Umbilical cord (tissue), 2 donors: Measurements from ENCODE around the gene GRID1. TPM values are rescaled to one million over a fixed set of nuclear protein-coding genes. Genes with fewer than 3 reads are reported as not detected.
"Not testable (repeated sequence)": the region's sequence is repeated elsewhere in the genome, so short reads cannot be mapped to it uniquely, and the experiment has no call there.

ENCODE experiments used
- DNase-seq: peaks from one replicate; pipeline ENCODE4 v3.0.0-alpha.2; 2015; ENCODE audit warnings: low spot score
- total RNA-seq: library from RNA; depleted of rRNA; stranded (reverse); fragments of >200 nt; gene quantifications from one replicate; pipeline ENCODE4 v1.2.3, GENCODE V29; 2014; ENCODE audit warnings: low replicate concordance; ENCODE audit not compliant: insufficient read depth

Gene GRID1
- total RNA-seq, 1 donor from 2014 or later: 7.2 TPM

DNA sequence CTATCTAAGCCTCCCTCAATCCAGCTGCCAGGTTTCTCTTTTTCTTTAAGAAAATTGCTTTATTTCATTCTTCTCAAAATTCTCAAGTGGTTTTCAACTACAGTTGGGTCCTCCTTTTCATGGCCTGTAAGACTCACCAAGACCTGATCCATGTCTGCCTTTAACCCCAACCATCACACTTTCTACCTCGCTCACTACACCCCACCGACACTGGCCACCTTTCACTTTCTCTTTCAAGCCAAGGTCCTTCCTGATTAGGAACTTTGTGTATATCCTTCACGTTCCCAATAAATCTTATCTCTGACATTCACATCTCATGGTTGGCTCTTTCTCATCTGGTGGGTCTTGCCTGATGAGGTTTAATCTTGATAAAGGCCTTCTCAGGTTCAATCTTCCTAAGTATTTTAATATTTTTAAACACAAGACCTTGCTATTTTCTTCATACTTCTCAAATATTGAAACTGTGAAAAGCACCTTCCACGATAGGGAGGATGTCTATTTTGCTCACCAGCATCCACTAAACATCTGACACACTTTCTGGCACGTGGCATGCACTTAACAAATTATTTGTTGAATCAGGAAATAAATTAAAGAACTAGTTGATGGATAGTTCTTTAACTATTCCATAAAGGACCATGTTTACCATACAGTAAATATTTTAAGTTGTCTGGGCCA is 624.8 kb downstream of the GRID1 start:
- DNase-seq: no peak

DNA sequence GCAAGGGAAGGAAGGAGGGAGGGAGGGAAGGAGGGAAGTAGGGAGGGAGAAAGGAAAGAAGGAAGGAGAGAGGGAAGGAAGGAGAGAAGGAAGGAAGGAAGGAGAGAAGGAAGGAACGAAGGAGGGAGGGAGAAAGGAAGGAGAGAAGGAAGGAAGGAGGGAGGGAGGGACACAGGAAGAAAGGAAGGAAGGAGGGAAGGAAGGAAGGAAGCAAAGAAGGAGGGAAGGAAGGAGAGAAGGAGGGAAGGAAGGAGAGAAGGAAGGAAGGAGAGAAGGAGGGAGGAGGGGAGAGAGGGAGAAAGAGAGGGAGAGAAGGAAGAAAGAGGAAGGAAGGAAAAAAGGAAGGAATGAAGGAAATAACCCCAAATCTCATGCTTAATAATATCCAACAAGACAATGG is 630.6 kb downstream of the GRID1 start:
- no peak for DNase-seq

DNA sequence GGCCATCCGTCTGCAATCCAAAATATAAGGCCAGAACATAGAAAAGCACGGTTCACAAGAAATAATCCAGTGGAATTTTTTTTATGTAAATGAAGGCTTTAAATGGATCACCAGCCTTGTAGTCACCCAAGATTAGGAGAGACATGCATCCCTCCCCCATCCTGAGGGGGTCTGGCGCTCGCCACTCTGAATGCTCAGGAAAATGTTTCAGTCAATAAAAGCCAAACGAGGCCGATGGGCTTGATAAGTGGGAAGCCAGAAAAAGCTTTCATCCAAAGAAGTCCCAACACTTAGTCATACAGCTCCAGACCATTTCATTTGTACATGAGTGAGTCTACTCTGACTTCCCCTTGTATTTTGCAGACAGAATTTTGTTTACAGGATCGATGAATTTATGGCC is 631.8 kb downstream of the GRID1 start:
- DNase-seq: no peak

DNA sequence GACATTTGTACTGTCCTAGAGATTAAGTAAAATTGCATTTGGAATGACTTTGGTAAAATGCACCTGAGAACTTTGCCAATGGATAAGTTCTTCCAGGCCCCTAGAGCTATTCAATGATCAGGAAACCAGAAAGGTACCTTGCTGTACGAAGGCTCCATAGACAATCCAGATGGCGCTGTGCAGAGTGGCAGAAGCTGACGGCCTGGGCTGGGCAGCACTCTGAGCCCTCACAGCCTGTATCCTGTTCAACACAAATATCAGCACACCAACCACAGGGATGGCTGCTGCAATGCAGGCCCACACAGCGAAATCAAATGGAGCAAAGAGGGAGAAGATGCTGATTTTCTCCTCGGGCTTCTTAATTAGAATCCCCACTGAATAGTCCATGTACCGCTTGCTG is 642.4 kb downstream of the GRID1 start:
- no peak for DNase-seq

DNA sequence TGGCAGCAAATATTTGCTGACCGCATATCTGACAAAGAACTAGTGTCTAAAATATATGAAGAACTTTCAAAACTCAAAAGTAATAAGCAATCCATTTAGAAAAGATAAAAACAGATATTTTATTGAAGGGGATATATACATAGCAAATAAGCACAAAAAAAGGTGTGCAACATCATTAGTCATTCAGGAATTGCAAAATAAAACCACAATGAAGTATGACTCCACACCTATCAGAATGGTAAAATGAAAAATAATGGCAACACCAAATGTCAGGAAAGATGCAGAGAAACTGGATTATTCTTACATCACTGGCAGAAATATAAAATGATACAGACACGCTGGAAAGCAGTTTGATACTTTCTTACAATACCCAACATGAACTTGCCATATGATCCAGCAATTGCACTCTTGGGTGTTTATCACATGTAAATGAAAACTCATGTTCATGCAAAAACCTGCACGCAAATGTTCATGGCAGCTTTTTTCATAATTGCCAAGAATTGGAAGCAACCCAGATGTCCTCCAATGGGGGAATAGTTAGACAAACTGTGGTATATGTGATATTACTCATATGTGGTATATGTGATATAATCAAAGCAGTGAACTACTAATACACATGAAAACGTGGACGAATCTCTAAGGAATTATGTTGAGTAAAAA is 645.5 kb downstream of the GRID1 start:
- DNase-seq: no peak

DNA sequence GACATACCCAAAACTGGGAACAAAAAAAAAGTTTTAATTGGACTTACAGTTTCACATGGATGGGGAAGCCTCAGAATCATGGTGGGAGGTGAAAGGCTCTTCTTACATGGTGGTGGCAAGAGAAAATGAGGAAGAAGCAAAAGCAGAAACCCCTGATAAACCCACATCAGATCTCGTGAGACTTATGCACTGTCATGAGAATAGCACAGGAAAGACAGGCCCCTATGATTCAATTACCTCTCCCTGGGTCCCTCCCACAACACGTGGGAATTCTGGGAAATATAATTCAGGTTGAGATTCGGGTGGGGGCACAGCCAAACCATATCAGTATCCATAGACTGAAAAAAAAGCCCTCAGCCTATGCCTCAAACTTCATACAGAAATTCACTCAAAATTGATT is 647.2 kb downstream of the GRID1 start:
- no peak for DNase-seq

DNA sequence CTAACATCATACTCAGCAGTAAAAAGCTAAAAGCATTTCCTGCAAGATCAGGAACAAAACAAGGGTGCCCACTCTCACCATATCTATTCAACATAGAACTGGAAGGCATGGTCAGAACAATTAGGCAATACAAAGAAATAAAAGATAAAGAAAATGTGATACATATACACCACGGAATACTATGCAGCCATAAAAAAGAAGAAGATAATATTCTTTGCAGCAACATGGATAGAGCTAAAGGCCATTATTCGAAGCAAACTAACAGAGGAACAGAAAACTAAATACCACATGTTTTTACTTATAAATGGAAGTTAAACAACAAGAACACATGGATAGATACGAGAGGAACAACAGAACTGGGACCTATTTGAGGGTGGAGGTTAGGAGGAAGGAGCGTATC is 652.7 kb downstream of the GRID1 start:
- no peak for DNase-seq

DNA sequence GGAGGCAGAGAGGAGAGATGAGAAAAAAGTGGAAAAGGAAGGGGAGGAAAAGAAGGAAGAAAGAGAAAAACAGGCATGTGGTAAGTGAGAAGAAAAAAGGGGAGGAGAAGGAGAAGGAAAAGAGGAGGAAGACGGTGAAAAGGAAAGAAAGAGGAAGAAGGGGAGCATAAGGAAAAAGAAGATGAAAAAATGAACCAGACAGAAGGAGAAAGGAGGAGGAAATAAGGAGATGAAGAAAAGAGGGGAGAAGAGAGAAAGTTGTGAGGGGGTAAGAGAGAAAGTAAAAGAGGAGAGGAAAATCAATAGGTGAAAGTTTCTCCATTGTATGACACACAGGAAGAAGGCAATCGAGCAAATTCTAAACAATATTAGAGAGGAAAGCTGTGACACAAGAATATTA is 663.8 kb downstream of the GRID1 start:
- DNase-seq: no peak

DNA sequence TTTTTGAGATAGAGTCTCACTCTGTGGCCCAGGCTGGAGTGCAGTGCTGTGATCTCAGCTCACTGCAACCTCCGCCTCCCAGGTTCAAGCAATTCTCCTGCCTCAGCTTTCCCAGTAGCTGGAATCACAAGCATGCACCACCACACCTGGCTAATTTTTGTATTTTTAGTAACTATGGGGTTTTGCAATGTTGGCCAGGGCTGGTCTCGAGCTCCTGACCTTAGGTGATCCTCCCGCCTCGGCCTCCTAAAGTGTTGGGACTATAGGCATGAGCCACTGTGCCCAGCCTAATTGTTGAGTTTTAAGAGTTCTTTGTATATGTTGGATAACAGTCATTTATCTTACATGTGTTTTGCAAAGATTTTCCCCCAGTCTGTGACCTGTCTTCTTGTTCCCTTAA is 667.5 kb downstream of the GRID1 start:
- DNase-seq: not testable (repeated sequence)

DNA sequence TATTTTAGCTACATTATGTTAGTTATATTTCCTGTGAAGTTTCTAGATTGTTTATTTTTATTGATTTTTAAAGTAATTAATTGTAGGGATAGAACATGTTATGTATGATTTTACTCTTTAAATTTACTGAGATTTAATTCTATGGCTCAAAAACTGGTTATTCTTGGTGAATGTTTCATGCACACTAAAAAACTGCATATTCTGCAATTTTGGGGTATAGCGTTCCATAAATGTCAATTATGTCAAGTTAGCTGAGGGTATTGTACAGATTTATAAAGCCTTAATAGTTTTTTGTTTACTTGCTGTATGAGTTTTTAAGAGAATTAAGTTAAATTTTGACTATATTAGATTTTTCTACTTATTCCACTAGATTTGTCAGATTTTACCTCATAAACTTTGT is 669.7 kb downstream of the GRID1 start:
- DNase-seq: no peak

DNA sequence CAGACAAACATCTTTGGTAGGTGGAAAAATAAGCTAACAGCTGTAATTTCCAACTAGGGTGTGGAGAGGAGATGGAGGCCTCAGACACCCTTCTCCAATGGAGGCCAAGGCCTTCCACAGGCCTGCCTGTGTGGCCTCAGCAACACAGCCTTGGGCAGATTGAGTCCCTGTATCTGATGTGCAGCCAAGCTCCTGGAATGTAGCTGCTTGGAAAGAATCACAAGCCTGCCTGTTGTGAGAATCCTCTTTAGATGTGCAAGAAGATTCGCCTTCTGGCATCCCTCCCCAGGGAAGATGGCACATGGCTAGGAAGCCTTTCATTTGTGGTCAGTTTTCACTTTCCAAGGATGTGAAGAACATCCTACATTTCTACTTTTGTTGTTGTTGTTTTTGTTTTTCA is 684.0 kb downstream of the GRID1 start:
- DNase-seq: no peak

DNA sequence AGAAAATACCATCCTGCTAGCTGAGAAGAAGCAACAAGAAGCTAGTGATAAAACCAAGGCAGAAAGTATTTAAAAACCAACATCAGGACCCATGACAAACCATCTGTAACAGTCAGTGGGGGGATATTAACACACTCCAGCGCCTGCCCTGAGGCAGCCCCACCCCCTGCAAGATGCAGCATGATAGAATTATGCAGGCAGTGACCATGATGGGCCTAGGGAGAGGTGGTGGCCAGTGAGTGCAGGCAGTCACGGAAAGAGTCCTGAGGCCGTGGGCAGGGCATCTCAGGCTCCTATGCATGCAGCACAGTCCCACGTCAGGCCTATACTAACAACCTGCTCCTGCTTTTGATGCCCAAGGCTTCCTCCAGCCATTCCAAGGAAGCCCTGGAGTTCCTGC is 686.9 kb downstream of the GRID1 start:
- no peak for DNase-seq

DNA sequence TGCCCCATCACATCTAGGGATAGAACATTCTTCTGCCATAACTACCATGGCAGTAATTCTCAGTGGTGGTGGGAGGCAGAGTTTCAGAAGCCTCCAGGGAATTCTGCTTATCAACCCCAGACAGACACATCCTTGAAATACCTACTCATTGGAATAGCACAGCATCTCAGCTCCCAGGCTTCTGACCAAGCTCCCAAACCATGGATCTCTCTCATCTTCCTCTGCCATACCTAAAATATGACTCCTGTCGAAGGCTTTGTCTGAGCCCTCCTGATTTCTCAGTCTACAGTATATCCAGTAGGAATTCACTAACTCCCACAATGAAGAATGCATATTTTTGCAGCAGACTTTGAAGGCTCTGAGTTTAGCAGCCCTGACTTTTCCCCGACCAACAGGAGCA is 687.5 kb downstream of the GRID1 start:
- DNase-seq: no peak

DNA sequence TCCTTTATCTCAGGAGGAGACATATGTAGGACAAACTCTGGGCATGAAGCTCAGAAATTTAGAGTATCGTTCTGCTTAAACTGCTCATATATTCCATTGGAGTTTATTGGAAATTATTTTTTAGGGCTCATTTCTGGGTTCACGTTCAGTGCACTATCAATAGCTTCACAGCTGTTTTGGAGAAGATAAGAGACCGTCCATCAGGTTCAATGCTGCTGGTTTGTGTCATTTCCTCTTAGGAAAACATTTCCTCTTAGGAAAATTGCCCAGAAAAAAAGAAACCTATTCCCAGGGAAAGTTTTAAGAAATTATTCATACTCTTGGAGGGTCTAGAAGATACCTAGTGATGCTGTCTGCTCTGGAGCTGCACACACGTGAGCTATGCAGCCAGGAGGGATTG is 691.7 kb downstream of the GRID1 start:
- no peak for DNase-seq

DNA sequence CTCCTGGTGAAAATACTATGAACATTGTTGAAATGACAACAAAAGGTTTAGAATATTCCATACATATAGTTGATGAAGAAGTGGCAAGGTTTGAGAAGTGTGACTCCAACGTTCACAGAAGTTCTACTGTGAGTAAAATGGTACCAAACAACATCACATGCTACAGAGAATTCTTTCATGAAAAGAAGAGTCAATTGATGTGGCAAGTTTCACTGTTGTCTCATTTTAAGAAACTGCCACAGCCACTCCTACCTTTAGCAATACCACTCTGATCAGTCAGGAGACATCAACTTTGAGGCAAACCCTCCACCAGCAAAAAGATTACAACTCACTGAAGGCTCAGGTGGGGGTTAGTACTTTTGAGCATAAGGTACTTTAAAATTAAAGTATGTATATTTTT is 693.3 kb downstream of the GRID1 start:
- no peak for DNase-seq

DNA sequence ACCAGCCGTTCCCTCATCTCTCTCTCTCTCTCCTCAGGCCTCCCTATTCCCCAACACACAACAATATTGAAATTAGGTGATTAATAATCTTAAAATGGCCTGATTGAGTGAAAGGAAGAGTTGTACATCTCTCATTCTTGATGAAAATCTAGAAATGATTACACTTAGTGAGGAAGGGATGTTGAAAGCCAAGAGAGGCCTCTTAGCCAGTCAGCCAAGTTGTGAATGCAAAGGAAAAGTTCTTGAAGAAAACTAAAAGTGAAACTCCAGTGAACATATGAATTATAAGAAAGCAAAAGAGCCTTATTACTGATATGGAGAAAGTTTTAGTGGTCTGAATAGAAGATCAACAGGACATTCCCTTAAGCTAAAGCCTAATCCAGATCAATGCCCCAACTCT is 695.1 kb downstream of the GRID1 start:
- no peak for DNase-seq

DNA sequence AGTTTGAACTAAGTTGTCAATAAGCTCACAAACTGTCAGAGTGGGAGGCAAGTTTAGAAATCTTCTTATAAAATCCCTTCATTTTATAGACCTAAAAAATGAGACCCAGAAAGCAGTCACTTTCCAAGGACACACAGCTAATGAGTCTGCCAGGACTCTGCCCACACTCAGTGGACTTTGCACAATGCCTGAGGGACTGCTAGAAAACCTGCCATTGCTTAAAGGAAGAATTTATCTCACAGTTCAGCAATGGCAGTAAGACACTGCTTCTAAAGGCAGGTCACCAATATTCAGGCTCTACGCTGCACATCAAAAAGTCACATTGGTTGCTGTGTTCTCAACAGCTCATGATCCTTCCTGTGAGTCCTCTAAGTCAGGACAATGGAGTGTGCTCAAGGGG is 698.1 kb downstream of the GRID1 start:
- DNase-seq: no peak

DNA sequence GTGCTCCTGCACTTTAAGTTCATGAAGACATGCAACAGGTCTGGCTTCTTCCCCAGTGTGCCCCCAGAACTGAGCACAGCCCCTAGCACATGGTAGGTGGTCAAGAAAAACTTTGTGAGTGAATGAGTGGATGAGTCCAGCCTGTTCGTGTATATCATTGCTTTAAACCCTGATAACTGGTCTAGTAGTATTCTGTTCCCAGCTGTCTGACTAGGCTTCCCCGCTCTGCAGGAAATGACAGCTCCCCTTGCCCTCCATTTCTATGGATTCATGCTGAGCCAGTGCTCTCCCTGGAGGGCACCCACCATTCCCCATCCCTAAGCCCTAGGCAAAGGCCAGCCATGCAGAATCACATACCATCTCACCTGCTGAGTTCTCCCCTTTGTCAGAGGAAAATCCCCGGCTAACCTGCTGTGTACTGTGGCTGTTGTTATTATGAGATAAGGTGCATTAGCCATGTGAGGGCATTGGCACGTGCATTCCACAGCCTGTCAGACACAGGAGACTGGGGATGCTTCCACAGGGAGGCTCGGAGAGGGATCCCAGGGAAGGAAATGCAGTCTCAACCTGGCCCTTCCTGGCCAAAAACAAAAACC is 698.9 kb downstream of the GRID1 start:
- DNase-seq: no peak

DNA sequence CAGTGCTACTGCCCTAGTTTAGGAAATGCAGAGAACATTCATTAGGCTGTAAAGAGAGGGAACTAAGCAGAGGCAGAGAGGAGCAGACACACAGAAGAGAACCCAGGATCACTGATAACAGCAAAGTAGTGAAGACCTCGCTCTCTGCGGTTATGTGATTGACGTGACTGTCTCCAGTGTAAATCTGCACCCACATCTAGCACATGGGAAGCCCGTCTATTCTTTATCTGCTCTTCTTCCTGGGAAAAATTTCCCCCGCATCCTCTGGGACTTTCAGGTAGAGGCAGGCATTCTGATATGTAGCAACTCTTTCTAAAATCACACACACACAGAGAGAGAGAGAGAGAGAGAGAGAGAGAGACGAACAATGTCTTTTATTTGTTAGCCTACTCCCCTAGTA is 699.6 kb downstream of the GRID1 start:
- DNase-seq: no peak

DNA sequence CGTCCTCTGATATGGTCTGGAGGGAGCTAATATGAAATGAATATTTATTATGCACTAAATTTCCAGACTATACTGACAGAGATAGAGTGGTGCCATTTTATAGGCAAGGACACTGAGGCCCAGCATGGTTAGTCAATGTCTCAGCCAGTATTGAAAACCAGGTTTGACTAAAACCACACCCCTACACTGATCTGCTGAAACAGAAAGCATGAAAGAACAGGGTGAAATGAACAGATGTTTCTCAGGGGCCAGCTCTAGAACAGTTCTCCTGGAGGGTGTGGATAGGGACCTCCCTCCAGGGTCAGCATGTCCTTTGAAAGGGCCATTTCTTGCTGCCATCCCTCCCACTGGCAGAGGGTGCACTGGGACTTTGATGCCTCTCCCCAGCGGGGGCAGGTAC is 700.5 kb downstream of the GRID1 start:
- no peak for DNase-seq

DNA sequence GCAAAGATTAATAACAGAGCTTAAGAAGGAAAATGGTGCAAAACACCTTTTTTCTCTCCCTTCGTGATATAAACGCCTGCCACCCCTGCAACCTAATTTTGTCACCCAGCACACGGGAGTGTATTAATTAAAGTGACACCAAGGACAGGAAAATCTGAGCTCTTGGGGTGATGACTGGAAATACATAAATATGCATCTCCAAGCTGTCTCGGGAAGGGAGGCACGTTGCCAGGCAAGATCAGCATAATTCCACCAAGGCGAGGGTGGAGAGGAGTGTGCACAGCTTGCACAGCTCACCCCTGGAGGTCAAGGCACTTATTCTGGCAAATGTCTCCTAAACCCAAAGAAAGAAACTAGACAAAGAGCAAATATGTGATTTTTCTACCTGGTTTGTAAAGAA is 700.9 kb downstream of the GRID1 start:
- DNase-seq: no peak

DNA sequence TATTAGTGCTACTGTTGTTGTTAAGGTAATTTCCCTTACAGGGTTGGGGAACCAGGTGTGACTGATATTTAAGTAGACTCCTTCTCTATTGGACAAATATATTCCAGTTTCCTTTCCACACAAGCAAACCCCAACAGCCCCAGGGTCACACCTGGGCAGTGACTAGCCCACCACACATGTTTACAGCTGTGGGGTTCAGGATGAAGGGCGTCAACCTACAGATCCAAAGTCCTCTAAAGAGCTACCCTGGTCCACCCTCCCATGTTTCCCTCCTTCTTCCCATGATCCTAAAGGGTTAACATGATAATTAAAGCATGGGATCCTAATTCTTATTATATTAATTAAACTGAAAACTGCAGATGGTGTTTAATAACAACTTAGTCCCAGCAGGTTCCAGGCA is 701.5 kb downstream of the GRID1 start:
- no peak for DNase-seq

DNA sequence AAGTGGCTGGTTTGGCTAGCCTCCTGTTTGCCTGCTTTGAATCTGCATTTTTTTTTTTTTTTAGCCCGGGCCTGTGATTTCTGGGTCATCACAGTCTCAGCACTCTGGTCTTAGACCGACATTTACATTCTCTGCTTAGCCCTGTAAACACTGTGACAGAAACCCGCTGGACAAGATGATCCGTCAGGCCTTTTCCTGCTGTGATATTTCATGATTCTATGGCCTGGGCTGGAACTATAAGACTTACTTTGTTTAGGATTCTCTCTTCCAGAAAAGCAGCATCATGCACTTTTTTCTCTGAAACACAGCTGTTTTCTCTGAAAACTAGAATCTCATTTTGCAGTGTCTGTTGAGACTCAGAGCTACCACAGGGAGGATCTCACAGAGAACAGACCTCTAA is 705.5 kb downstream of the GRID1 start:
- DNase-seq: peak; percentile 79
